Nephron progenitor cell (in vitro differentiated cells): ENCODE measurements around the gene CRYBB1.

ENCODE experiments used
- DNase-seq: peaks from one replicate; pipeline ENCODE4 v3.0.0; 2021
- H3K27ac Mint-ChIP-seq: 2 replicates; pipeline ENCODE4 v1.8.0; 2021; ENCODE audit warnings: mild to moderate bottlenecking, moderate library complexity, mixed read lengths
- H3K27me3 Mint-ChIP-seq: 2 replicates; pipeline ENCODE4 v1.8.0; 2021; ENCODE audit warnings: mild to moderate bottlenecking, low read depth, mixed read lengths; ENCODE audit not compliant: poor library complexity
- H3K36me3 Mint-ChIP-seq: 2 replicates; pipeline ENCODE4 v1.8.0; 2021; ENCODE audit warnings: low read depth, mixed read lengths
- H3K4me1 Mint-ChIP-seq: 2 replicates; pipeline ENCODE4 v1.8.0; 2021; ENCODE audit warnings: mixed read lengths
- H3K4me3 Mint-ChIP-seq: 2 replicates; pipeline ENCODE4 v1.8.0; 2021; ENCODE audit warnings: mild to moderate bottlenecking, moderate library complexity, mixed read lengths
- H3K9me3 Mint-ChIP-seq: 2 replicates; pipeline ENCODE4 v1.8.0; 2021; ENCODE audit warnings: mild to moderate bottlenecking, moderate library complexity, mixed read lengths
- CTCF ChIP-seq: fragments of 200-600 bp; sonication (generic); IDR thresholded peaks from 2 replicates; pipeline ENCODE4 v1.5.0; 2021; ENCODE audit warnings: antibody characterized with exemption

The CRYBB1 gene

GRCh38 chr22:26632422-26633155 is 14.8 kb upstream of the CRYBB1 start:
- DNase-seq: no peak
- peak overlapping the region; percentile 4 for H3K27ac Mint-ChIP-seq
- peaks cover 14% of the 10 kb centered on the region for H3K27me3 Mint-ChIP-seq
- H3K36me3 Mint-ChIP-seq: no peaks in the 10 kb centered on the region
- H3K9me3 Mint-ChIP-seq: peaks cover 8% of the 10 kb centered on the region
- H3K4me1 Mint-ChIP-seq: peaks cover 15% of the 10 kb centered on the region
- no peak overlapping the region for H3K4me3 Mint-ChIP-seq
- no peak for TF ChIP-seq CTCF

GRCh38 chr22:26631282-26631681 is 13.5 kb upstream of the CRYBB1 start:
- Mint-ChIP-seq H3K36me3 (no peaks in the 10 kb centered on the region), H3K27me3 (peaks cover 14% of the 10 kb centered on the region), H3K9me3 (peaks cover 8% of the 10 kb centered on the region), H3K27ac (no peak overlapping the region), H3K4me1 (peaks cover 15% of the 10 kb centered on the region), H3K4me3 (no peak overlapping the region)
- no peak for DNase-seq
- no peak for TF ChIP-seq CTCF

GRCh38 chr22:26629988-26630761 is 12.3 kb upstream of the CRYBB1 start:
- Mint-ChIP-seq H3K27me3 (peaks cover 12% of the 10 kb centered on the region), H3K36me3 (no peaks in the 10 kb centered on the region), H3K27ac (no peak overlapping the region), H3K4me3 (no peak overlapping the region), H3K9me3 (peaks cover 8% of the 10 kb centered on the region), H3K4me1 (peaks cover 15% of the 10 kb centered on the region)
- TF ChIP-seq CTCF: no peak
- DNase-seq: no peak

- Mint-ChIP-seq H3K36me3 (no peaks in the 10 kb centered on the region), H3K4me3 (no peak overlapping the region), H3K27me3 (peaks cover 15% of the 10 kb centered on the region), H3K4me1 (no peaks in the 10 kb centered on the region), H3K9me3 (no peaks in the 10 kb centered on the region), H3K27ac (no peak overlapping the region)
- TF ChIP-seq CTCF: no peak
- DNase-seq: no peak
These were observed 7.0 kb upstream of the CRYBB1 start for GRCh38 chr22:26624803-26625202.

GRCh38 chr22:26623984-26624383 is 6.2 kb upstream of the CRYBB1 start:
- Mint-ChIP-seq H3K4me1 (no peaks in the 10 kb centered on the region), H3K27me3 (peaks cover 13% of the 10 kb centered on the region), H3K4me3 (no peak overlapping the region), H3K9me3 (no peaks in the 10 kb centered on the region), H3K27ac (no peak overlapping the region), H3K36me3 (no peaks in the 10 kb centered on the region)
- DNase-seq: no peak
- TF ChIP-seq CTCF: no peak
